HepG2 (cell line): ENCODE results near the gene NBPF1. TPM values are rescaled to one million over a fixed set of nuclear protein-coding genes. Genes with fewer than 3 reads are reported as not detected.

Experiments used
- ATAC-seq: fragments of 200-7000 bp; cut with Tn5 transposase; 3 replicates; pipeline ENCODE4 v1.9.1; 2020; ENCODE audit warnings: mild to moderate bottlenecking, moderate library complexity
- BruUV-seq: library from RNA; stranded (reverse); fragments of 400-500 nt; replicated peaks from 2 replicates; lab custom pipeline; 2021; lab: Mats Ljungman, UMichigan
- CTCF ChIA-PET: fragments of 300-600 bp; formaldehyde crosslinking; extraction: SDS; loops from one replicate; lab custom pipeline; 2021; ENCODE audit warnings: low total read pairs, inconsistent platforms, low intra/inter-chr PET ratio; lab: Yijun Ruan, JAX
- POLR2A ChIA-PET: fragments of 350-600 bp; sonication (Branson Sonifier 250); formaldehyde crosslinking; loops from one replicate; lab custom pipeline; 2020; ENCODE audit warnings: antibody characterized with exemption, inconsistent platforms; lab: Yijun Ruan, JAX
- DNase-seq: peaks from one replicate; pipeline ENCODE4 v3.0.0-alpha.2; 2015; ENCODE audit warnings: low spot score
- FAIRE-seq: peaks from 3 replicates; lab custom pipeline; 2011; peaks lifted over from hg19 to GRCh38; lab: Jason Lieb, UNC
- H2AFZ ChIP-seq: one replicate; pipeline ENCODE4 v1.6.1; 2011; ENCODE audit warnings: low read length, inconsistent platforms
- H3K27ac ChIP-seq: fragments of 300-600 bp; 3 replicates; pipeline ENCODE4 v1.8.0; 2011; ENCODE audit warnings: mixed run types, mild to moderate bottlenecking, mixed read lengths, low read length, inconsistent platforms; ENCODE audit not compliant: insufficient read depth; ENCODE audit errors: extremely low read length
- H3K27me3 ChIP-seq, 2 experiments: fragments of 200-600 bp in 1 of 2; 2 replicates in 1 of 2; 3 replicates in 1 of 2; pipeline versions ENCODE4 v1.6.0 to v1.8.0; 2011; ENCODE audit warnings: low read length in 2 of 2, mild to moderate bottlenecking in 2 of 2, moderate library complexity in 2 of 2, inconsistent platforms in 1 of 2; ENCODE audit not compliant: insufficient read depth in 2 of 2, control insufficient read depth in 1 of 2
- H3K36me3 ChIP-seq, 2 experiments: fragments of 200-600 bp in 1 of 2; replicated peaks in 1 of 2; 2 replicates in 1 of 2; 3 replicates in 1 of 2; pipeline versions ENCODE4 v1.5.1 to v1.8.0; 2011; ENCODE audit warnings: low read length in 2 of 2, inconsistent platforms in 1 of 2; ENCODE audit not compliant: insufficient read depth in 2 of 2, control insufficient read depth in 1 of 2
- H3K4me1 ChIP-seq: 2 replicates; pipeline ENCODE4 v1.5.1; 2012; ENCODE audit warnings: low read length, inconsistent platforms; ENCODE audit not compliant: insufficient read depth
- H3K4me2 ChIP-seq: 2 replicates; pipeline ENCODE4 v1.6.0; 2011; ENCODE audit warnings: low read depth, low read length, inconsistent platforms
- H3K4me3 ChIP-seq, 3 experiments: fragments of 200-600 bp in 1 of 3; sonication (generic), shearing (Covaris generic) in 1 of 3; replicated peaks in 1 of 3; 2 replicates each; pipeline ENCODE4 v1.5.1; 2011 to 2016; ENCODE audit warnings: low read length in 3 of 3, inconsistent platforms in 2 of 3, low read depth in 2 of 3, mild to moderate bottlenecking in 2 of 3, control low read depth in 1 of 3, mixed read lengths in 1 of 3; ENCODE audit not compliant: insufficient read depth in 1 of 3
- H3K79me2 ChIP-seq: one replicate; pipeline ENCODE4 v1.6.1; 2011; ENCODE audit warnings: low read length, inconsistent platforms; ENCODE audit not compliant: insufficient read depth
- H3K9ac ChIP-seq: 2 replicates; pipeline ENCODE4 v1.6.0; 2011; ENCODE audit warnings: mild to moderate bottlenecking, low read depth, low read length, inconsistent platforms; ENCODE audit not compliant: insufficient read depth
- H3K9me3 ChIP-seq: 2 replicates; pipeline ENCODE4 v1.5.1; 2012; ENCODE audit warnings: mild to moderate bottlenecking, low read length
- H4K20me1 ChIP-seq: 2 replicates; pipeline ENCODE4 v1.6.0; 2011; ENCODE audit warnings: inconsistent platforms, mild to moderate bottlenecking, low read length, moderate library complexity; ENCODE audit not compliant: insufficient read depth
- E2F2 ChIP-seq: sonication (generic); formaldehyde crosslinking; IDR thresholded peaks from 2 replicates; pipeline ENCODE4 v1.4.0; 2020; ENCODE audit warnings: missing genetic modification reagents, borderline replicate concordance
- ELK4 ChIP-seq: sonication (generic); formaldehyde crosslinking; IDR thresholded peaks from 2 replicates; pipeline ENCODE4 v1.9.0; 2021; ENCODE audit warnings: missing genetic modification reagents, borderline replicate concordance
- GTF2F1 ChIP-seq: fragments of 150-350 bp; IDR thresholded peaks from 2 replicates; pipeline ENCODE4 v1.6.1; 2014; ENCODE audit warnings: low read length
- HOMEZ ChIP-seq: IDR thresholded peaks from 2 replicates; pipeline ENCODE4 v1.6.1; 2016; ENCODE audit warnings: low read depth
- JDP2 ChIP-seq: sonication (generic); formaldehyde crosslinking; IDR thresholded peaks from 2 replicates; pipeline ENCODE4 v1.8.1; 2022; ENCODE audit warnings: missing genetic modification reagents, borderline replicate concordance
- KLF6 ChIP-seq: IDR thresholded peaks from 2 replicates; pipeline ENCODE4 v1.8.0; 2016; ENCODE audit warnings: missing biosample characterization, missing genetic modification reagents
- PAWR ChIP-seq: sonication (generic); formaldehyde crosslinking; IDR thresholded peaks from 2 replicates; pipeline ENCODE4 v1.4.0; 2020; ENCODE audit warnings: missing genetic modification reagents, mild to moderate bottlenecking, borderline replicate concordance
- PHB2 ChIP-seq: fragments of 450-650 bp; IDR thresholded peaks from 2 replicates; pipeline ENCODE4 v1.6.1; 2018; ENCODE audit not compliant: partially characterized antibody
- PITX1 ChIP-seq: sonication (generic); formaldehyde crosslinking; IDR thresholded peaks from 2 replicates; pipeline ENCODE4 v1.5.1; 2020; ENCODE audit warnings: mild to moderate bottlenecking, missing genetic modification reagents
- RBM39 ChIP-seq: fragments of 200-400 bp; formaldehyde crosslinking; IDR thresholded peaks from one replicate; pipeline ENCODE4 v1.6.1; 2018; ENCODE audit warnings: antibody characterized with exemption, mild to moderate bottlenecking, low read depth, low read length; ENCODE audit not compliant: poor library complexity, severe bottlenecking
- SALL1 ChIP-seq: sonication (generic); formaldehyde crosslinking; IDR thresholded peaks from 2 replicates; pipeline ENCODE4 v1.8.0; 2022; ENCODE audit warnings: mild to moderate bottlenecking, missing genetic modification reagents
- SETDB1 ChIP-seq: sonication (generic); formaldehyde crosslinking; IDR thresholded peaks from 2 replicates; pipeline ENCODE4 v1.5.1; 2020; ENCODE audit warnings: missing genetic modification reagents, mild to moderate bottlenecking, borderline replicate concordance
- ZBTB2 ChIP-seq: sonication (generic); formaldehyde crosslinking; IDR thresholded peaks from 2 replicates; pipeline ENCODE4 v1.8.0; 2022; ENCODE audit warnings: low read depth, missing genetic modification reagents
- ZBTB7B ChIP-seq: sonication (generic); formaldehyde crosslinking; IDR thresholded peaks from 2 replicates; pipeline ENCODE4 v1.4.0; 2020; ENCODE audit warnings: missing genetic modification reagents
- ZNF121 ChIP-seq: sonication (generic); formaldehyde crosslinking; IDR thresholded peaks from 2 replicates; pipeline ENCODE4 v1.5.0; 2020; ENCODE audit warnings: mild to moderate bottlenecking, missing genetic modification reagents
- ZNF343 ChIP-seq: sonication (generic); formaldehyde crosslinking; IDR thresholded peaks from 2 replicates; pipeline ENCODE4 v1.4.0; 2020; ENCODE audit warnings: mild to moderate bottlenecking, missing genetic modification reagents
- ZNF776 ChIP-seq: sonication (generic); formaldehyde crosslinking; IDR thresholded peaks from 2 replicates; pipeline ENCODE4 v1.4.0; 2020; ENCODE audit warnings: mild to moderate bottlenecking, missing genetic modification reagents
- WGBS: methylation state at CpG from one replicate; pipeline ENCODE4 v1.1.6; 2017; ENCODE audit warnings: low lambda C conversion rate; 5-methylcytosine and 5-hydroxymethylcytosine counted together
- in situ Hi-C: cut with HindIII; loops from 2 replicates; pipeline ENCODE4 v1.10.0; 2017; ENCODE audit warnings: low pct_unique_long_range_greater_than_20kb; ENCODE audit not compliant: extremely low pct_ligation_motif_present
- intact Hi-C: fragments of 100-400 bp; cut with micrococcal nuclease; formaldehyde crosslinking; loops from one replicate; pipeline ENCODE4 v1.10.0; 2022; ENCODE audit not compliant: unreplicated experiment
- polyA plus RNA-seq, 8 experiments: library from polyadenylated mRNA; depleted of rRNA in 3 of 8; stranded (reverse) in 7 of 8; unstranded in 1 of 8; fragments of >200 nt; fragmentation: Illumina TruSeq in 4 of 8; extraction: Trizol in 4 of 8; gene quantifications; 2 replicates each; pipeline versions ENCODE4 v1.2.1 to v1.2.3, GENCODE V29; 2011 to 2016; ENCODE audit warnings: low read depth in 4 of 8, missing spikeins in 1 of 8, mixed read lengths in 1 of 8; ENCODE audit not compliant: insufficient read depth in 1 of 8
- total RNA-seq, 5 experiments: library from RNA; depleted of rRNA; stranded (reverse); fragments of >200 nt; fragmentation: Illumina TruSeq; extraction: Trizol; gene quantifications; 2 replicates each; pipeline ENCODE4 v1.2.3, GENCODE V29; 2016; ENCODE audit warnings: low read depth in 1 of 5

The NBPF1 gene
- total and polyA plus RNA-seq, 2 of the 13 experiments (the other 11 are each of a cell fraction or from before 2014, with no cell fraction given), result 30.3 to 35.6 TPM

GRCh38 chr1:16617114-16617631 lies 3.8 kb upstream of the NBPF1 start (continued):
- TF ChIP-seq ELK4 (CRISPR knock-in tag) (no peak), ZNF121 (CRISPR knock-in tag) (no peak), RBM39 (no peak), ZBTB7B (CRISPR knock-in tag) (no peak), ZBTB2 (no peak), SALL1 (peak; percentile 20; the same call in 1 of the 2 replicates)

- BruUV-seq, result no TSS peak
- intact Hi-C loops, result no loop called here
- 80% methylated on average over 9 of the region's 9 CpGs for WGBS
- ATAC-seq (no peak), FAIRE-seq (no peak), DNase-seq (no peak)
- Histone ChIP-seq H3K4me3 (no peak overlapping the region), H3K9me3 (no peaks in the 10 kb centered on the region), H3K27me3 (peaks cover 0 to 1% of the 10 kb centered on the region in 2 experiments; a peak in 1 of 5 replicates), H3K4me2 (no peak overlapping the region), H3K27ac (no peak overlapping the region), H3K9ac (no peak overlapping the region), H2AFZ (no peak overlapping the region), H4K20me1 (no peaks in the 10 kb centered on the region), H3K4me1 (peaks cover 29% of the 10 kb centered on the region), H3K36me3 (peaks cover 11 to 18% of the 10 kb centered on the region in 2 experiments; a peak in 4 of 5 replicates), H3K79me2 (peaks cover 23% of the 10 kb centered on the region)
- in situ Hi-C loops, result no loop called here
- ChIA-PET POLR2A (interaction anchor here (0.6 to 0.9 kb wide), 2 partner anchors 30 to 89 kb away, joined by 3 read pairs; no protein-coding TSS in a partner anchor), CTCF (no interaction called here)
- TF ChIP-seq JDP2 (CRISPR knock-in tag), result no peak
- TF ChIP-seq HOMEZ (CRISPR knock-in tag), result no peak
- TF ChIP-seq KLF6 (CRISPR knock-in tag), result no peak
- TF ChIP-seq GTF2F1, result no peak
- TF ChIP-seq ZNF343 (CRISPR knock-in tag), result no peak
- TF ChIP-seq PITX1 (CRISPR knock-in tag), result 0 out of 2 replicates have a peak, but pooled peaks have one; percentile 37
- TF ChIP-seq E2F2 (CRISPR knock-in tag), result no peak
- TF ChIP-seq ZNF776, result no peak
- no peak for TF ChIP-seq SETDB1 (CRISPR knock-in tag)
- TF ChIP-seq PAWR (CRISPR knock-in tag), result no peak
- no peak for TF ChIP-seq PHB2
These were observed 2.2 kb upstream of the NBPF1 start for GRCh38 chr1:16615253-16616252.
